Sigmoid colon (tissue), 4 donors: Measurements from ENCODE around the gene KLK10.

ENCODE experiments used
- EP300 ChIP-seq, 4 donors: sonication (generic); formaldehyde crosslinking; IDR thresholded peaks; one replicate each; pipeline ENCODE4 v1.6.1; 2017; ENCODE audit warnings: antibody characterized with exemption in 4 of 4
- POLR2A ChIP-seq, 2 donors: fragments of 450-650 bp; IDR thresholded peaks; one replicate each; pipeline ENCODE4 v1.6.1; 2016; ENCODE audit warnings: antibody characterized with exemption in 2 of 2, mild to moderate bottlenecking in 2 of 2, moderate library complexity in 2 of 2
- POLR2AphosphoS5 ChIP-seq, 4 donors: sonication (generic); formaldehyde crosslinking; IDR thresholded peaks; one replicate each; pipeline ENCODE4 v1.6.1; 2017; ENCODE audit warnings: antibody characterized with exemption in 4 of 4
- TF ChIP-seq, protein P1 (sequence below), 4 experiments: fragments of 450-650 bp in 3 of 4; fragments of 200-600 bp in 1 of 4; IDR thresholded peaks; one replicate each; pipeline ENCODE4 v1.5.1; 2016 to 2019; ENCODE audit warnings: antibody characterized with exemption in 4 of 4, mild to moderate bottlenecking in 3 of 4, moderate library complexity in 2 of 4

DNA sequence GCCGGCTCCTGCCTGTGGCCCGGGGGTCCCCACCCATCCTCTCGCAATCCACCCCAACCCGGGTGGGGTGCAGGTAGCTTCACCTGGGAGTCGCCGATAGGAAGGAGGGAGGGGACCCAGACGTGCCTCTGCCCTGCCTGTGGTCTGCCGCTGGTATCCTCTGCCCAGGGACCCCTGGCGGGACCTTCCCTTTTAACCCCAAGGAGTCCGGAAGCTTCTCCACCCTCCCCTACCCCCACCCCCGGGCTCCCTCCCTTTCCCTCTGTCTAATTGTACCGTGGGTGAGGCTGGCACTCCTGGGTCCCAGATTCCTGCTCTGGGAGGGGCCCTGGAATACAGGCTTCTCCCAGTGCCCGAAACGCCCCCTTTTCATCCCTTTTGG lies at the start of gene KLK10:
- TF ChIP-seq, protein P1, sequence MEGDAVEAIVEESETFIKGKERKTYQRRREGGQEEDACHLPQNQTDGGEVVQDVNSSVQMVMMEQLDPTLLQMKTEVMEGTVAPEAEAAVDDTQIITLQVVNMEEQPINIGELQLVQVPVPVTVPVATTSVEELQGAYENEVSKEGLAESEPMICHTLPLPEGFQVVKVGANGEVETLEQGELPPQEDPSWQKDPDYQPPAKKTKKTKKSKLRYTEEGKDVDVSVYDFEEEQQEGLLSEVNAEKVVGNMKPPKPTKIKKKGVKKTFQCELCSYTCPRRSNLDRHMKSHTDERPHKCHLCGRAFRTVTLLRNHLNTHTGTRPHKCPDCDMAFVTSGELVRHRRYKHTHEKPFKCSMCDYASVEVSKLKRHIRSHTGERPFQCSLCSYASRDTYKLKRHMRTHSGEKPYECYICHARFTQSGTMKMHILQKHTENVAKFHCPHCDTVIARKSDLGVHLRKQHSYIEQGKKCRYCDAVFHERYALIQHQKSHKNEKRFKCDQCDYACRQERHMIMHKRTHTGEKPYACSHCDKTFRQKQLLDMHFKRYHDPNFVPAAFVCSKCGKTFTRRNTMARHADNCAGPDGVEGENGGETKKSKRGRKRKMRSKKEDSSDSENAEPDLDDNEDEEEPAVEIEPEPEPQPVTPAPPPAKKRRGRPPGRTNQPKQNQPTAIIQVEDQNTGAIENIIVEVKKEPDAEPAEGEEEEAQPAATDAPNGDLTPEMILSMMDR (IDR thresholded peaks at IDR 0.05), result no peak
- TF ChIP-seq EP300 (IDR thresholded peaks at IDR 0.05) (no peak), POLR2AphosphoS5 (IDR thresholded peaks at IDR 0.05) (no peak), POLR2A (IDR thresholded peaks at IDR 0.05) (no peak)
